ENCODE data around the gene CSRP1.
A peak's percentile ranks its signal among the peaks of the same experiment; 100 is the strongest.
"Not testable (repeated sequence)": the region's sequence is repeated elsewhere in the genome, so short reads cannot be mapped to it uniquely, and the experiment has no call there.

Gene CSRP1

GRCh38 chr1:201506557-201507359, at the start of gene CSRP1:
Gene CSRP1, minus strand, starts transcription at chr1:201507123. Its CDS starts 10,820 bp downstream, at chr1:201496303.
- DNase-seq = peak; percentile 30 to 75 (median 55)

- no peak for DNase-seq
Measured at GRCh38 chr1:201555593-201555945, 48.6 kb upstream of the CSRP1 start.

GRCh38 chr1:201554789-201555592, 48.1 kb upstream of the CSRP1 start:
- DNase-seq = no peak

GRCh38 chr1:201554190-201554600, 47.3 kb upstream of the CSRP1 start:
- DNase-seq = no peak

GRCh38 chr1:201553496-201554189, 46.7 kb upstream of the CSRP1 start:
- no peak for DNase-seq

GRCh38 chr1:201552941-201553351, 46.0 kb upstream of the CSRP1 start:
- DNase-seq = no peak

- DNase-seq = no peak
Measured at GRCh38 chr1:201551877-201552731, 45.2 kb upstream of the CSRP1 start.

- DNase-seq = no peak
Measured at GRCh38 chr1:201551096-201551495, 44.2 kb upstream of the CSRP1 start.

GRCh38 chr1:201549522-201549921, 42.6 kb upstream of the CSRP1 start:
- DNase-seq = not testable (repeated sequence)

GRCh38 chr1:201545851-201546492, 39.0 kb upstream of the CSRP1 start:
- no peak for DNase-seq

- DNase-seq = no peak
Measured at GRCh38 chr1:201544710-201545109, 37.8 kb upstream of the CSRP1 start.

GRCh38 chr1:201543871-201544642, 37.1 kb upstream of the CSRP1 start:
- no peak for DNase-seq

- no peak for DNase-seq
Measured at GRCh38 chr1:201542309-201543035, 35.5 kb upstream of the CSRP1 start.

GRCh38 chr1:201540846-201541735, 34.2 kb upstream of the CSRP1 start:
- no peak for DNase-seq

- DNase-seq = no peak
Measured at GRCh38 chr1:201539561-201540431, 32.9 kb upstream of the CSRP1 start.

GRCh38 chr1:201538612-201539551, 32.0 kb upstream of the CSRP1 start, which contains the start of gene NAV1:
Gene NAV1, plus strand, starts transcription at chr1:201539127. Its CDS starts 83,758 bp downstream, at chr1:201622885.
- no peak for DNase-seq

All from activated naive CD4-positive, alpha-beta T cell (primary cell).